SKM-1 treated with dmso at 0.1 percent for 144 hours (cell line): ENCODE results near the gene HSDL1.

Source experiments
- DNase-seq: peaks from one replicate; lab custom pipeline; 2025; ENCODE audit not compliant: unreplicated experiment; lab: John Stamatoyannopoulos, UW

The HSDL1 gene

DNA sequence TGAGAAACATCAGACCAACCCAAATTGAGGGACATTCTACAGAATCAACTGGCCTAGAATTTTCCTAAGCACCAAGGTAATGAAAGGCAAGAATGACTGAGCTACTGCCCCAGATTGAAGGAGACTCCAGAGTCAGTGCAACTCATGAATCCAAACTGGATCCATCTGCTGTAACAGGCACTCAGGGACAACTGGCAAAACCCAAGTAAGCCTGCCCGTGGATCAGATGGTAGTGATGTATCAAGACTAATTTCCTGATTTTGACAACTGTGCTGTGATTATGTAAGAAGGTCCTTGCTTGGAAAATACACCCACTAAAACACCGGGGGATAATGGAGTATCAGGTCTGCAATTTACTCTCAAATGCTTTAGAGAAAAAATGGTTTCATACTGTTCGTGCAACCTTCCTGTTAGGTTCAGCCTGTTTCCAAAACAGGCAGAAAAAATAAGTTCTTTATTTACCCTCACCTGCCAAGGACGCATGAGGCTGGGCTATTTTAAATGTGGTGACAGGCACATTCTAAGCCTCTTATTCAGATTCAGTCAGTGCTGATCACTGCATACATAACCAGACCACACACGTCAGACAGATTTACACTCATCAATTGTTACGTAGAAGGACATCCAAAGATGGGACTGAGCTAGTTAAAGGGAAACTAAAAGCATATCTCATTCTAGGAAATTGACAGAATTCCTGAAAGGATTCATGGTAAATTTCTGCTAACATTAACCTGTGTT, 35.2 kb downstream of the HSDL1 start:
- no peak for DNase-seq

DNA sequence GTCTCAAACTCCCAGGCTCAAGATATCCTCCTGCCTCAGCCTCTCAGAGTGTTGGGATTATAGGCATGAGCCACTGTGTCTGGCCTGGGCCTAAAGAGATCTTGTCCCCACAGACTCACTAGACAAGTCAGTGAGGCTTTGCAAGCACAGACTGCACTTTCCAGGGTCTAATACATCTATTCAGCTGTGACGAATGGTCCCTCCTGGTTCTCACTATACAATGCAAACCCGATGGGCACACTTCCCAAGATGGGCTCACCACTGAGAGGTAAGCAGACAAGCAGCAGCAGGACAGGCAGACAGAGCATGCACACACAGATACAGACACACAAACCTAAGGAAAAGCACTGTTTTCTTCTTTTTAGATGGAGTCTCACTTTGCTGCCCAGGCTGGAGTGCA, 37.1 kb downstream of the HSDL1 start:
- no peak for DNase-seq

DNA sequence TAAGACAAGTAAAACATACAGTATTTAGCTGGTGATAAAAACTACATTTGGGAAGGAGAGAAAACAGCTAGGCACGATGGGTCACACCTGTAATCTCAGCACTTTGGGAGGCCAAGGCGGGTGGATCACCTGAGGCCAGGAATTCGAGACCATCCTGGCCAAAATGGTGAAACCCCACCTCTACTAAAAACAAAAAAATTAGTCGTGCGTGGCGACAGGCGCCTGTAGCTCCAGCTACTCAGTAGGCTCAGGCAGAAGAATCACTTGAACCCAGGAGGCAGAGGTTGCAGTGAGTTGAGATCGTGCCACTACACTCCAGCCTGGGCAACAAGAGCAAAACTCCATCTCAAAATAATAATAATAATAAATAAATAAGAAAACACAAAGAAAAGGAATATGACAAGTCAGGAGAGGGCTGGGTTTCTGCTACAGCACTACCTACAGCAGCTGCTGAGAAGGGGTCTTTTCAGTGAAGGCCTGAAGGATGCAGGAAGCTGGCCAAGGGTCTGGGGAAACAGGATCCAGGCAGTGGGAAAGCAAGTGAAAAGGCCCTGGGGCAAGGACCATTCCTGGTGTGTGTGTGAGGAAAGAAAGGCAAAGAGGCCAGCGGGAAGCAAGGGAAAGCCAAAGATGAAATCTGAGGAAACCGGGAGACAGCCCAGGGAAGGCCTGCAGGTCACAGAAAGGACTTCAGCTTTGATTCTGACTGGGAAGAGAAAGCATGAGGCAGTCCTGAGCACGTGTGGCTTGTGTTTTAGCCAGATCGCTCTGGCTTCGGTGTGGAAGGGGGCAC, 38.8 kb downstream of the HSDL1 start:
- no peak for DNase-seq

DNA sequence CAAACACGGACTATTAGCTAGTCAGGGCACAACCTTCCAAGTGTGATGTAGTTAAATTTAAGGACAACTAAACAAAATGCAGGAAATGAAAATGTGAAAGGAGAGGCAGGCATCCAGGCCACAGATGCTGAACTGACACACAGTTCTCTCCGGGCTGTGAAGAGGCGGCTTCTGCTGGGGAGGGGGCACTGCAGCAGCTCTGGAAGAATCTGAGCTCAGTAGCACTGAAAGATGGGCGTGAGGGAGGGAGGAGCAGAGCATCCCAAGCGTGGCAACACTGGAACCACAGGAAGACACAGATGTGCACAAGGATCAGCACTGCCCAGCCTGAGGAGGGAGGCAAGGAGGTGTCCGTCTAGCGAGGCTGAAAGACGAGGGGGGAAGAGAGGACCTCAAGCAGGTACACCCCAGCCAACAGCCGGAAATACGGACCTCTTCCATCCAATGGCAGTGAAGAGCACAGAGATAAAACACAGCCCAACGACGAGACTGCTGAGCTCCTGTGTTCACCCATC, 39.6 kb downstream of the HSDL1 start:
- DNase-seq = no peak

DNA sequence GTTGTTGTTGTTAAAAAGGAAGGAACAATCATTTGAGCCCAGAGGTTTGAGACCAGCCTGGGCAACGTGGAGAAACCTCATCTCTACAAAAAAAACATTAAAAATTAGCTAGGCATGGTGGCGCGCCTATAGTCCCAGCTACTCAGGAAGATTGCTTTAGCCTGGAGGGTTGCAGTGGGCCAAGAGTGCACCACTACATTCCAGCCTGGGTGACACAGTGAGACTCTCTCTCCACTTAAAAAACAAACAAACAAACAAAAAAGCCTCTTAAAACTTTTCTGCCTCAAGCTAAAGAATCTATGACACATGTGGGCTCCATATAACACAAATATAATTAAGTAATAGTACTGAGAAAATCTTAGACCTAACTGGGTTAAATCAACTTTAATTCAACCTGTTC, 40.7 kb downstream of the HSDL1 start:
- DNase-seq = no peak

DNA sequence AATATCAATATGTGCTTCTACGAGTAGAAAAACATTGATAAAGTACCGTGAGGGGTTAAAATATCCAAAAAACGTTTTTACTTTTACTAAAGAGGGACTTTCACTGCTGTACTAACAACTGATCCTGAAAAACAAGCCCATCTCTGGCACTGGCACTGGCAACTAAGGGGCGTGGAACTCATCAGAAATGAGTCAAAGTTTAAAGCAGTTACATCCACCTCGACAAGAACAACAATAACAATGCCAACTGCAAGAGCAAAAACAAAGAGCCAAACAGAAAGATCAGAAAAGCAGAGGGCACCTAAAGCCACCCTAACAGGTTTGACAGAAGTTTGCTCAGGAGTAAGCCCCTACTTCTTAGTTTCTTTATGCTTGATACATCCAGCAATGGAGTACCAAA, 41.3 kb downstream of the HSDL1 start:
- DNase-seq = no peak

DNA sequence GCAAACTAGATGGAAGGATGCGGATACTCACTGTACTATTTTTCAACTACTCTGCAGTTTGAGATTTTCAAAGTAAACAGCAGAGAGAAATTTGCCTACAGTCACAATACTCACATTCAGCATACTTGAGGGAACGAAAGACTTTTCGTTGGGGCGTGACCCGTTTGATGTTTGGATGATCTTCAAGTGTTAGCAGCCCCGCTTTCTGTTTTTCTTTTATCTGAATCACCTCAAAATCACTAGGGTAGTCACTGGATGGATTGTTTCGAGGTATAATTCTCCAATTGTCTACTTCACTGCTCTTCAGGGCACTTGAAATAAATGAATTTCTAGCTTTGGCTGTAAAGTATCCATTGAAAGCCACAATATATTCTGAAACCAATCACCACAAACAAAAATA, 46.0 kb downstream of the HSDL1 start:
- no peak for DNase-seq

DNA sequence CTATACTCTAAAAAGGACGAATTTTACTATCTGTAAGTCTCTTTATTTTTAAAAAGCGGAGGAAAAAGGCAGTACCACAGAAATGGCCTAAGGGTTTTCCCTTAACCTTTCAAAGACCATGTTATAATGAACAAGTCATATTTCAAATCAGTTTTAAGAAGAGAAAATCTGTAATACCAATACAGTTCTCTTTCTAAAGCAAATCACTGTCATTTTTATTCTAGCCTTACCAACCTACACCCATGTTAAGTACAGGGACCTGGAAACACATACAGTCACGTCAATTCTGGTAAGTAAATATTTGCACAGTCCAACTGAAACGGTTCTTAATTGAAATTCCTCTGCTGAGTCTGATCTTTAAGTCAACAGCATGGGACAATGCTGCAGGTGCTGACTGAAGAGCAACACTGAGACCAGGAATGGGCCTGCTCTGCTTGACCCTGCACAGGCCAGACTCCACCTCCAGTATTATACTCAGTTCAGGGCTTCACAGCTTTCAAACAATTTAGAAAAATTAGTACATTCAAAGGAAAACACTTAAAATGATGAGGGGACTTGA, 48.5 kb downstream of the HSDL1 start:
- DNase-seq = no peak

DNA sequence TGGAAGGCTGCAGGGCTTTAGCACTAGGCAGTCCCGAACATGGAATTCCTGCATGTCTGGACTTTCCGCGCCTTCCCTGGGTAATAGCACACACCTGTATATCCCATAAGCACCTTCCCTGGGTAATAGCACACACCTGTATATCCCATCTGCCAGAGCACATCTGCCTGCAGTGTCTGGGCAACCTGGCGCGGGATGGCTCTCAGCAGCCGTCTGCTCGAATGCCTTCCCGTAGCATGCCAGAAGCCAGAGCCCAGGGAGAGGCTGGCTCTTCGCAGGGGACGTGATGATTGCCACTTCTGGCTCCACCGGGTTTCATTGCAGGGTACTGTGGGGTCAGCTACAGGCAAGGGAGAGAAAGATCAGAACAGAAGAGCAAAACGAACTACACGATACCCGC, 49.5 kb downstream of the HSDL1 start:
- DNase-seq = no peak

DNA sequence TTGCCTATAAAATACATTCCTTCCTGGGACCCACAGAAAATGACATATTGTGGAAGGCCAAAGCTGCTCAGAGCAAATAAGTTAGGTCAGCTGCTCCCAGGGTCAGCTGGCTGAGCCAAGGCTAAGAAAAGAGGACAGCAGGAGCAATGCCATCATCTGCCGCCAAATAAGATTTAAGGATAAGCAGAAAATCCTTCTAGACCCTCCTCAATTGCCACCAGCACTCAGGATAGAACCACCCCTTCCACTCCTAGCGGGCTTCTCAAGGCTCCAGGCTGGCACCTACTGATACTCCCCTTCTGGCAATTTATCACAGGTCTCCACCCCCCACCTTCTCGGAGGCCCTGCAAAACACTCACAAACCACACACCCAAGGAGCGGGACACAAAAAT, 51.1 kb downstream of the HSDL1 start:
- DNase-seq = no peak

DNA sequence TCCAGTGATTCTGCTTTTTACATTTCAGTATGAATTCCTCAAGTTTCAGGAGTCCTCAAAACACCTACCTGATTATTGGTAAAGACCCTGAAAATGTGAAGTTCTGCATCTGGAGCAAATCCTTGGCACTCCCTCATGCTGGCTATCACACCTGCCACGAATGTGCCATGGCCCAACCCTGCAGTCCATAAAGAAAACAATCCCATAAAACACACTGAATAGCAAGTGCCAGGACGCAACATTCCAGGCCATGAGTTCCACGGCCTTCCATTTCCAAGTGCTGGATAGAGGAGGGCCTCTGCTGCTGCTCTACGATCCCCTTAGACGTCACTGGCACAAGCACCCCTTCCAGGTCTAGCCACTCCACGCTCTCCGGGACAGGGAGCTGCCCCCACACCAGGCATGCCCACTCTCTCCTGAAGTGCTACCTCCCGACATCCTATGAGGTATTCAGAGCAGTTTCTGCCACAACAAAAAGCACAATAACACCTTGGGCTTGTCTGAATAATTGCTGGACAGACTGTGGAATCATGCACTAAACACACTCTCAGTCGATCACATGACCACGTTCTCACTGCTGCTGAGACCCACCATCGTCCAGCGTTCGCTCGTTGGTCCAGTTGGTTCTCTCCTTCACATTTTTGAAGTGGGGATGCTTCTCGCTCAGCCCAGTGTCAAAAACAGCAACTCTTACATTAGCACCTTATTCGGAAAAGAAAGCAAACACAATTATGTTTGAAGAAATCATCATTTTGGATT, 51.7 kb downstream of the HSDL1 start:
- DNase-seq = no peak

DNA sequence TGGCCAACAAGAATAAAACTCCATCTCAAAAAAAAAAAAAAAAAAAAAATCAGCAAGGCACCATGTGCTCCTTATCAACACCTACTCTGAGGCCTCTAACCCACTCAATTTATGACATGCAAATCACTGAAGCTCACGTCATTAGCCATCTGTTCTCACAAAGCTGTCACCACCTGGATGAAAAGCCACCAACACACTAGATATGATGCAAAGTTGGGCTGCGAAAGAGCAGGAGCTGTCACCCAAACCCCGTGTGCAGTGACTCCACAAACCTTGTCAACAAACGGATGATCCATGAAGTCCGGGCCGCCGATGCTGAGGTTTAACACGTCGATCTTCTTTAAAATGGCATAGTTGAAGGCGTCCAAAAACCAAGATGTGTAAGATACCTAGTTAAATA, 53.5 kb downstream of the HSDL1 start:
- no peak for DNase-seq

DNA sequence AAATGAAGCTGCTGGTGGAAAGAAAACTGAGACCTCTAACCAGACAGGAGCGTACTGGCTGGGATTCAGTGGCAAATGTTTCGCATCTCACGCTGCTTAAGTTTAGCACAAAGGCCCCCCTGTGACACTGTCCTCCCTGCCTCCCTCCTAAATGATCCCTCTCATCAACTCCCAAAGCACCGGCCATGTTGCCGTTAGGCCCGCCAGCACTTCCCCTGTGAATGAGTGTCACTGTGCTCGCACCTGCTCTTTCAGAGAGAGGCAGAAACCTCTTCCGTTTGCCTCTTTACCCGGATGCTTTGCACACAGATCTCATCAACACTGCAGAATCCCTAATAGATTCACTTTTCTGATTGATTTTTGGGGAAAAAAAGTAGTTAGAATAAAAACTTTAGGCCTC, 54.8 kb downstream of the HSDL1 start:
- DNase-seq = no peak

DNA sequence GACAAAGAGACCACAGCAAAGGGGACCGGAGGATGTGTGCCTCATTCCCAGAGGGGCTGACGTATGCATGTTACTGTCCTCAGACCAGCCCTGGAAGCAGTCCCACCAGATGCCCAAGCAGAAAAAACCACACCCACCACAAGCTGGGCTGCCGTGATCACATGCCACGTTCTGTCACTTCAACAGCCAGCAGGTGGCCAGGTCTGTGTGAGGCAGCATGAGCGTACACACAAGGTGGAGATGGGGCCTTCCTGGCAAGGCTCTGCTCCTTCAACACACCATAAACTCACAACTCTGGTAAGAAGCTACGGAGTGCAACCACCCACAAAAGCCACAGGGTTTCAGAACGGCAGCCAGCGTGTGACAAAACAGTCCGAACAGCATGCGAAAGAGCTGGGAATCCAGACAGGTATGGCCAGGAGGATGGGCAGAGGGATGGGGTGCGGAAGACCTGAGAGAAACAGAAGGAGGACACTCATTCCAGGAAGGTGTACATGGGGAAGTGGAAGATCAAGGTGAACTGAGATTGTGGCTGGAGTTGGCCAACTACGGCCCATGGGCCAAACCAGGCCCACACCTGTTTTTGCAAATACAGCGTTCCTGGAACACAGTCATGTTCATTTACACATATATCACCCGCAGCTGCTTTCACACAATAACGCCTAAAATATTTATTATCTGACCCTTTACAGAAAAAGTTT, 56.1 kb downstream of the HSDL1 start:
- no peak for DNase-seq

DNA sequence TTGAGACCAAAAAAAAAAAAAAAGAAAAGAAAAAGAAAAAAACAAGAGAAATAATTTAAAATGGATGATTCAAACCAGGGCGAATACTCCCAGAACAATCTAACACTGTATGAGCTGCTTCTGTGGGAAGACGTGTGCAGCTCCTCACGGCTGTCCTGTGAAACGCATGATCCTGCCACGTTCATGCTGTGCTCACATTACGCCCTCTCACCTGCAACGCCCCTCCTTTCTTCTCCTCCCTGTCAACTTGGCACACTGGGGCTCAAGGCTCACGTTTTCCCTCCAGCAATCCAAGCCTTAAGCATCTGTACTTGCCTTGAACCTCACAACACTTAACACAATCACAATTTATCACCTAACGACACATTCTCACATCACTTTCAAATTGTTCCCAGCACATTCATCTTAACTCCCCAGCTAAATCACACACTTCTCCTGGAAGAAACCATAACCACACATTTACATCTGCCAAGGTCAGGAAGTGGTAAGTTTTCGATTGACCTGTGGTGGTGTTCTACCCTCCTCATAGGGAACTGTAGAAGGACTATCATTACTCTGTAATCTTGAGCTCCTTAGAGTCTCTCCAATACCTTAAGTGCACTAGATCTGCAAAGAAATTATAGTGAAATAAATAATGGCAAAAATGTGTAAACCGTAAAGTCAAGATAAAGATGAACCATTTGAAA, 57.4 kb downstream of the HSDL1 start:
- DNase-seq = no peak

DNA sequence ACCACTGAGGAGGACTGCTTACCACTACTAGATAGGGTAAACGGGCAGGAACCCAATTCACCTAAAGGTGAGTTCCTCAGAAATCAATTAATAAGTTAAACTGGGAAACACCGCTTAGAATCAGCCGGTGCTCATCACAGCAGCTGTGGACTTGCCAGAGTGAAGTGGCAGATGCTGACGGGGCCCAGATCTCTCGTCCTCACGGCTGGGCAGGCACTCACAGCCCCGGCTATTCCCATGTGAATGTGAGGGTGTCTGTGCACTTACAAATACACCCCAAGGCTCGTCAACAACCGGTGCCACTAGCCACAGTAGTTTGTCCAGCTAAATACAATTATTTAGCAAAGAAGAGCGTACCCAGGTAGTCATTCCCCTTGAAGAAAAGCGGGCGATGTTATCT, 58.0 kb downstream of the HSDL1 start:
- no peak for DNase-seq

DNA sequence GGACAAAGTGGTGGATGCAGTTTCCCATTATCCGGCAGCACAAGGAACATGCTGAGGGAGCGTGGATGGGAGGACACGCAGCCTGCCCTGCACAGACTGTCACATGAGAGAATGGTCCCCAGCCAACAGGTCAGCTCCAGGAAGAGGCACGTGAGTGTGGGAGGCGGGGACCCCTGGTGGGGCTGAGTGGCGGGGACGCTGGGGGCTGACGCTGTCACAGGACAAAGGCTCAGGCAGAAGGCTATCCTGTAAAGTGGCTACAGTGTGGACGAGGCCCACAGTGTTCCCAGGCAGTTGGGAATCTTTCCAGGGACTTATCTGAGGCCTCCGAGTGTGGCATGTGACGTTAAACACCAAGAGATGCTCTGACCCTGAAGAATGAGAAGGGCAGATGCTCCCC, 58.6 kb downstream of the HSDL1 start:
- no peak for DNase-seq

DNA sequence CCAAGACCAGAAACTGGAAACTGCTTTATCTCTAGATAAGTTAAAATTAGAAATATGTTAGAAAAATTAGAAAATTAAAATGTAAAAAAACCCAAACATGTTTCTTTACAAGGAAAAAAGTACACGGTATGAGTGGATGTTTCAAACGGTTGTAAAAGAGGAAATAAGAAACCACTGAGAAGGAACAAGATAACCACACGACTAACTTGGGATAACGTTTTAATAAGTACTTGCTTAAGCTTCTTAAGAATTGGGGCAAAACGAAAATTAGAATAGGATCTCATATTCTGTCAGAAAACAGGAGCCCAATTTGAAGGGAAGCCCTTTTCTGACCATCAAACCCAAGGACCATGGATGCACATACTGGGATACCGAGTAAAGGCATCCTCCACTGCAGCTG, 59.2 kb downstream of the HSDL1 start:
- DNase-seq = peak; percentile 72

DNA sequence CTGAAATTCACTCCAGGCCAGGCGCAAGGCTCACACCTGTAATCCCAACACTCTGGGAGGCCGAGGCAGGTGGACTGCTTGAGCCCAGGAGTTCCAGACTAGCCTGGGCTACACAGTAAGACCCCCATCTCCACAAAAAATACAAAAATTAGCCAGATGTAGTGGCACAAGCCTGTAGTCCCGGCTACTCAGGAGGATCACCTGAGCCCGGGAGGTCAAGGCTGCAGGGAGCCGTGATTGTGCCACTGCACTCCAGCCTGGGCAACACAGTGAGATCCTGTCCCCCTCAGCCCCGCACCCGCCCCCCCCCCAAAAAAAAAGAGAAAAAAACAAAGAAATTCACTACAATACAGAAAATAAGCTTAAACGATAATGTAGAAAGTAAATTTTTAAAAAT, 59.7 kb downstream of the HSDL1 start:
- DNase-seq = no peak

DNA sequence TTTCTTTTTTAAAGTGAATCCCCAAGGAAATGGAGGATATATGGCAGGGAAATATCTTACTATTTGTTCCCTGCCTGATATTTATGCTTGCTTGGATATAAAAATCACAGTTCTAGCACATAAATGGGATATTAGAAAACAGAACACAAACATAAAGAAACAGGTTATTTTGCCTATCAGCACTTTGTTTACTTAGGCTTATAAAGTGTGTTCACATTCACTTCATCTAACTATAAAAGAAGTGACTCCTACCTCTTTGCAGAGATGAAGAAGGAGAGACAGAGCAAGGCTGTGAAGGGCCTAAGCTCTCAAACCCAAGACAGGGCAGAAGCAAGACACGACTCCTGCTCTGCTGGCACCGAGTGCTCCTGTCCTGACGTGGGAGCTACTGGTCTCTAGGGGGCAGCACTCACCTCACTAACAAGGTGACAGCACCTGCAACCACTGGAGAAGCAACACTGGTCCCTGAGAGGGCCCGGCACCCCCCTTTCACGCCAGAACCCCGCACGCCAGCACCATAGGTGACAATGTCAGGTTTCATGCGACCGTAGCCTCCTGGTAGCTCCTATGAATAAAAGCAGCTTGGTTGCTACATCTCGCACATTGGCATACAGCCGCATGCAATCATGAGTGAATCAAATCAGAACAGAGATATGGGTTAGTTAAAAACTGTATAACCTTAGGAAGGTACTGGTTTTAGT, 60.3 kb downstream of the HSDL1 start:
- peak; percentile 55 for DNase-seq
